GM23338 (cell line): ENCODE measurements around the gene PPFIA1.

Experiments used
- CTCF ChIP-seq, 2 experiments: fragments of 200-600 bp in 1 of 2; sonication (generic) in 1 of 2; conservative IDR thresholded peaks; 2 replicates each; pipeline versions ENCODE4 v1.5.1 to v1.6.1; 2016 to 2017; ENCODE audit warnings: antibody characterized with exemption in 2 of 2, low read depth in 2 of 2, mild to moderate bottlenecking in 2 of 2, moderate library complexity in 1 of 2
- EZH2 ChIP-seq: fragments of 200-600 bp; sonication (generic); IDR thresholded peaks from one replicate; pipeline ENCODE4 v1.8.0; 2017; ENCODE audit warnings: antibody characterized with exemption, mild to moderate bottlenecking, low read depth; ENCODE audit not compliant: unreplicated experiment
- POLR2AphosphoS5 ChIP-seq: IDR thresholded peaks from 2 replicates; pipeline ENCODE4 v1.6.1; 2016; ENCODE audit warnings: antibody characterized with exemption, low read depth
- ZNF114 ChIP-seq: fragments of 250-450 bp; sonication (Bioruptor Pico); IDR thresholded peaks from 2 replicates; pipeline ENCODE4 v1.5.0; 2020; ENCODE audit warnings: mild to moderate bottlenecking, moderate library complexity
- ZNF331 ChIP-seq: fragments of 250-450 bp; sonication (Bioruptor Pico); IDR thresholded peaks from 2 replicates; pipeline ENCODE4 v1.5.0; 2020; ENCODE audit warnings: low read depth, mild to moderate bottlenecking, moderate library complexity

- TF ChIP-seq CTCF (conservative IDR thresholded peaks at IDR 0.05; ENCODE audit: low read depth in 2 of 2) (no peak), ZNF331 (CRISPR knock-in tag) (no peak), ZNF114 (CRISPR knock-in tag) (no peak), EZH2 (no peak), POLR2AphosphoS5 (no peak)
Observed at GRCh38 chr11:70429724-70430521, 159.4 kb downstream of the PPFIA1 start.
